Panc1 (cell line): ENCODE results near the gene ROBO1. TPM values are rescaled to one million over a fixed set of nuclear protein-coding genes. Genes with fewer than 3 reads are reported as not detected.

ENCODE experiments used
- ATAC-seq: fragments of 200-7000 bp; cut with Tn5 transposase; 2 replicates; pipeline ENCODE4 v1.9.1; 2020; ENCODE audit warnings: mild to moderate bottlenecking, moderate library complexity
- BruUV-seq: library from RNA; stranded (reverse); fragments of 400-500 nt; replicated peaks from 2 replicates; lab custom pipeline; 2021; lab: Mats Ljungman, UMichigan
- CTCF ChIA-PET: fragments of 300-600 bp; sonication (Branson Sonifier 250); formaldehyde crosslinking; loops from one replicate; lab custom pipeline; 2022; ENCODE audit warnings: antibody characterized with exemption; lab: Charles Lee
- POLR2A ChIA-PET: fragments of 300-600 bp; sonication (Branson Sonifier 250); formaldehyde crosslinking; loops from one replicate; lab custom pipeline; 2022; ENCODE audit warnings: antibody characterized with exemption; lab: Charles Lee
- DNase-seq: peaks from one replicate; pipeline ENCODE4 v3.0.0-alpha.2; 2010; ENCODE audit warnings: low read depth, low spot score
- H3K27ac ChIP-seq: 2 replicates; pipeline ENCODE4 v1.5.1; 2011; ENCODE audit warnings: mild to moderate bottlenecking, low read length, inconsistent platforms
- H3K27me3 ChIP-seq: fragments of 200-500 bp; sonication (Bioruptor generic); 2 replicates; pipeline ENCODE4 v1.6.0; 2014; ENCODE audit warnings: low read length, inconsistent platforms; ENCODE audit not compliant: control insufficient read depth, insufficient read depth
- H3K36me3 ChIP-seq: fragments of 200-500 bp; sonication (Bioruptor generic); 2 replicates; pipeline ENCODE4 v1.5.1; 2014; ENCODE audit warnings: inconsistent platforms, mild to moderate bottlenecking, low read length, moderate library complexity; ENCODE audit not compliant: control insufficient read depth, insufficient read depth
- H3K4me1 ChIP-seq: 2 replicates; pipeline ENCODE4 v1.5.1; 2011; ENCODE audit warnings: inconsistent platforms, mild to moderate bottlenecking, low read length, moderate library complexity; ENCODE audit not compliant: control insufficient read depth, insufficient read depth
- H3K4me3 ChIP-seq, 2 experiments: 2 replicates each; pipeline ENCODE4 v1.5.1; 2011 to 2012; ENCODE audit warnings: low read depth in 2 of 2, low read length in 2 of 2, mild to moderate bottlenecking in 2 of 2, inconsistent platforms in 1 of 2, moderate library complexity in 1 of 2
- H3K9me3 ChIP-seq: fragments of 200-500 bp; sonication (Bioruptor generic); 2 replicates; pipeline ENCODE4 v1.5.1; 2014; ENCODE audit warnings: low read depth, mild to moderate bottlenecking, inconsistent platforms, low read length, moderate library complexity; ENCODE audit not compliant: control insufficient read depth, insufficient read depth
- POLR2AphosphoS5 ChIP-seq: IDR thresholded peaks from 2 replicates; pipeline ENCODE4 v1.6.1; 2012; ENCODE audit warnings: mild to moderate bottlenecking, low read depth, low read length, moderate library complexity
- SIN3A ChIP-seq: IDR thresholded peaks from 2 replicates; pipeline ENCODE4 v1.6.1; 2012; ENCODE audit warnings: low read depth, mild to moderate bottlenecking, low read length, moderate library complexity, borderline replicate concordance; ENCODE audit not compliant: insufficient read depth
- TCF7L2 ChIP-seq: IDR thresholded peaks from 2 replicates; pipeline ENCODE4 v1.6.1; 2011; ENCODE audit warnings: mild to moderate bottlenecking, low read depth, low read length, inconsistent platforms
- in situ Hi-C: cut with HindIII; loops from 2 replicates; pipeline ENCODE4 v1.10.0; 2016; ENCODE audit warnings: low sequenced_read_pairs, low pct_unique_long_range_greater_than_20kb
- intact Hi-C: fragments of 100-400 bp; cut with micrococcal nuclease; formaldehyde crosslinking; loops from one replicate; pipeline ENCODE4 v1.10.0; 2022; ENCODE audit not compliant: unreplicated experiment
- total RNA-seq: library from RNA; stranded (reverse); gene quantifications from one replicate; pipeline ENCODE4 v1.2.1, GENCODE V29; 2021; ENCODE audit not compliant: unreplicated experiment
- TF ChIP-seq, protein P1 (sequence below), 2 experiments: IDR thresholded peaks; 2 replicates each; pipeline ENCODE4 v1.6.1; 2011 to 2012; ENCODE audit warnings: low read depth in 2 of 2, control low read depth in 1 of 2, low read length in 1 of 2, mild to moderate bottlenecking in 1 of 2, moderate library complexity in 1 of 2; ENCODE audit not compliant: insufficient read depth in 1 of 2
- TF ChIP-seq, protein P2 (sequence below): fragments of 450-650 bp; IDR thresholded peaks from 2 replicates; pipeline ENCODE4 v1.5.1; 2017; ENCODE audit warnings: mild to moderate bottlenecking

ROBO1 gene
- total RNA-seq, 1 experiment from 2014 or later: 61.6 TPM

GRCh38 chr3:78698431-78698830 lies 1069.4 kb downstream of the ROBO1 start:
- intact Hi-C loops: no loop called here
- Histone ChIP-seq H3K27ac (no peak overlapping the region), H3K9me3 (no peaks in the 10 kb centered on the region), H3K36me3 (no peaks in the 10 kb centered on the region), H3K4me1 (no peaks in the 10 kb centered on the region), H3K27me3 (no peaks in the 10 kb centered on the region), H3K4me3 (no peak overlapping the region)
- ATAC-seq: no peak
- ChIA-PET CTCF (no interaction called here), POLR2A (no interaction called here)
- DNase-seq: no peak
- TF ChIP-seq POLR2AphosphoS5 (no peak), TCF7L2 (no peak), SIN3A (no peak)
- TF ChIP-seq, protein P1, sequence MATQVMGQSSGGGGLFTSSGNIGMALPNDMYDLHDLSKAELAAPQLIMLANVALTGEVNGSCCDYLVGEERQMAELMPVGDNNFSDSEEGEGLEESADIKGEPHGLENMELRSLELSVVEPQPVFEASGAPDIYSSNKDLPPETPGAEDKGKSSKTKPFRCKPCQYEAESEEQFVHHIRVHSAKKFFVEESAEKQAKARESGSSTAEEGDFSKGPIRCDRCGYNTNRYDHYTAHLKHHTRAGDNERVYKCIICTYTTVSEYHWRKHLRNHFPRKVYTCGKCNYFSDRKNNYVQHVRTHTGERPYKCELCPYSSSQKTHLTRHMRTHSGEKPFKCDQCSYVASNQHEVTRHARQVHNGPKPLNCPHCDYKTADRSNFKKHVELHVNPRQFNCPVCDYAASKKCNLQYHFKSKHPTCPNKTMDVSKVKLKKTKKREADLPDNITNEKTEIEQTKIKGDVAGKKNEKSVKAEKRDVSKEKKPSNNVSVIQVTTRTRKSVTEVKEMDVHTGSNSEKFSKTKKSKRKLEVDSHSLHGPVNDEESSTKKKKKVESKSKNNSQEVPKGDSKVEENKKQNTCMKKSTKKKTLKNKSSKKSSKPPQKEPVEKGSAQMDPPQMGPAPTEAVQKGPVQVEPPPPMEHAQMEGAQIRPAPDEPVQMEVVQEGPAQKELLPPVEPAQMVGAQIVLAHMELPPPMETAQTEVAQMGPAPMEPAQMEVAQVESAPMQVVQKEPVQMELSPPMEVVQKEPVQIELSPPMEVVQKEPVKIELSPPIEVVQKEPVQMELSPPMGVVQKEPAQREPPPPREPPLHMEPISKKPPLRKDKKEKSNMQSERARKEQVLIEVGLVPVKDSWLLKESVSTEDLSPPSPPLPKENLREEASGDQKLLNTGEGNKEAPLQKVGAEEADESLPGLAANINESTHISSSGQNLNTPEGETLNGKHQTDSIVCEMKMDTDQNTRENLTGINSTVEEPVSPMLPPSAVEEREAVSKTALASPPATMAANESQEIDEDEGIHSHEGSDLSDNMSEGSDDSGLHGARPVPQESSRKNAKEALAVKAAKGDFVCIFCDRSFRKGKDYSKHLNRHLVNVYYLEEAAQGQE (IDR thresholded peaks at IDR 0.05; ENCODE audit: insufficient read depth in 1 of 2, low read depth in 2 of 2, low read length in 1 of 2): no peak
- TF ChIP-seq, protein P2, sequence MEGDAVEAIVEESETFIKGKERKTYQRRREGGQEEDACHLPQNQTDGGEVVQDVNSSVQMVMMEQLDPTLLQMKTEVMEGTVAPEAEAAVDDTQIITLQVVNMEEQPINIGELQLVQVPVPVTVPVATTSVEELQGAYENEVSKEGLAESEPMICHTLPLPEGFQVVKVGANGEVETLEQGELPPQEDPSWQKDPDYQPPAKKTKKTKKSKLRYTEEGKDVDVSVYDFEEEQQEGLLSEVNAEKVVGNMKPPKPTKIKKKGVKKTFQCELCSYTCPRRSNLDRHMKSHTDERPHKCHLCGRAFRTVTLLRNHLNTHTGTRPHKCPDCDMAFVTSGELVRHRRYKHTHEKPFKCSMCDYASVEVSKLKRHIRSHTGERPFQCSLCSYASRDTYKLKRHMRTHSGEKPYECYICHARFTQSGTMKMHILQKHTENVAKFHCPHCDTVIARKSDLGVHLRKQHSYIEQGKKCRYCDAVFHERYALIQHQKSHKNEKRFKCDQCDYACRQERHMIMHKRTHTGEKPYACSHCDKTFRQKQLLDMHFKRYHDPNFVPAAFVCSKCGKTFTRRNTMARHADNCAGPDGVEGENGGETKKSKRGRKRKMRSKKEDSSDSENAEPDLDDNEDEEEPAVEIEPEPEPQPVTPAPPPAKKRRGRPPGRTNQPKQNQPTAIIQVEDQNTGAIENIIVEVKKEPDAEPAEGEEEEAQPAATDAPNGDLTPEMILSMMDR: no peak
- in situ Hi-C loops: no loop called here
- no TSS peak for BruUV-seq

DNA sequence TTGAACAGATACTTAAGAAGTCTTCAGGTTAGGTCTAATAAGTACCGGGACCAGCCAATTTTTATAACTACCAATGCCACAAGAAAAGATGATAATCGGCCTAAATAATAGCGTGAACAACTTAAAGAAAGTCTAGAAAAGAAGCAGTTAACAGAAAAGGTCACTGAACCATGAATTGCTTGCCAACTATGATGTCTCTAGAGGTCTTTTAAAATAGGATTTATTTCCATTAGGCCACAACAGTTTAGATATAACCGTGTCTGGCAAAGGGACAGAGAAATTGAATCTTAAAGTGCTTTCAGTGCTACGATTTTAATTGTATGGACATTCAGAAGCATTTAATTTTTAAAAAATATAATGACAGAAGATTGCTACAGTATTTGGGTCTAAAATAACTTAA lies 1070.4 kb downstream of the ROBO1 start:
- H3K4me3 ChIP-seq: no peak overlapping the region
- POLR2A ChIA-PET: no interaction called here
- CTCF ChIA-PET: no interaction called here
- no TSS peak for BruUV-seq
- intact Hi-C loops: no loop called here
- H3K27ac ChIP-seq: no peak overlapping the region
- no peaks in the 10 kb centered on the region for H3K27me3 ChIP-seq
- TF ChIP-seq SIN3A (no peak), TCF7L2 (no peak), POLR2AphosphoS5 (no peak)
- TF ChIP-seq, protein P2: no peak
- TF ChIP-seq, protein P1 (IDR thresholded peaks at IDR 0.05; ENCODE audit: insufficient read depth in 1 of 2, low read depth in 2 of 2, low read length in 1 of 2): no peak
- in situ Hi-C loops: no loop called here
- H3K9me3 ChIP-seq: no peaks in the 10 kb centered on the region
- ATAC-seq: no peak
- DNase-seq: no peak
- H3K36me3 ChIP-seq: no peaks in the 10 kb centered on the region
- H3K4me1 ChIP-seq: no peaks in the 10 kb centered on the region
